GM12873 (cell line): ENCODE measurements around the gene MAOA.
A peak's percentile ranks its signal among the peaks of the same experiment; 100 is the strongest.

Experiments used
- TF ChIP-seq, protein P1 (sequence below): IDR thresholded peaks from 2 replicates; pipeline ENCODE4 v1.5.1; 2012; ENCODE audit warnings: low read depth, mild to moderate bottlenecking, moderate library complexity, low read length, control low read depth; ENCODE audit not compliant: insufficient read depth; ENCODE audit errors: missing control alignments

MAOA gene

DNA sequence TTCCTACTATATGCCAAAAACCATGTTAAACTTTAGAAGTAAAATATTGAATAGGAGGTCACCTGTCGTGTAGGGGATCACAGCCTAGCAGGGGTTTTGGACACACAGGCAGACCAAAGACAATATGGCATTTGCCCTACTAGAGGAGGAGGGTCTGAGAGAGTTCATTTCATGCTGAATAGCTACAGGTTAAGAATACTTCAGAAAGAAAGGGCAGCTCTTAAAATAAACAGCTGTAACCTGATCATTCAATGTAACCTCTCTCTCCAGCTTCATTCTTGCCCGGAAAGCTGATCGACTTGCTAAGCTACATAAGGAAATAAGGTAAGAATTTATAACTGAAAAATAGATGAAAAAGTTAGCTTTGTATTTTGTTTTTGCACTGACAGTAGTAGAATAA lies 79.9 kb downstream of the MAOA start:
- TF ChIP-seq, protein P1, sequence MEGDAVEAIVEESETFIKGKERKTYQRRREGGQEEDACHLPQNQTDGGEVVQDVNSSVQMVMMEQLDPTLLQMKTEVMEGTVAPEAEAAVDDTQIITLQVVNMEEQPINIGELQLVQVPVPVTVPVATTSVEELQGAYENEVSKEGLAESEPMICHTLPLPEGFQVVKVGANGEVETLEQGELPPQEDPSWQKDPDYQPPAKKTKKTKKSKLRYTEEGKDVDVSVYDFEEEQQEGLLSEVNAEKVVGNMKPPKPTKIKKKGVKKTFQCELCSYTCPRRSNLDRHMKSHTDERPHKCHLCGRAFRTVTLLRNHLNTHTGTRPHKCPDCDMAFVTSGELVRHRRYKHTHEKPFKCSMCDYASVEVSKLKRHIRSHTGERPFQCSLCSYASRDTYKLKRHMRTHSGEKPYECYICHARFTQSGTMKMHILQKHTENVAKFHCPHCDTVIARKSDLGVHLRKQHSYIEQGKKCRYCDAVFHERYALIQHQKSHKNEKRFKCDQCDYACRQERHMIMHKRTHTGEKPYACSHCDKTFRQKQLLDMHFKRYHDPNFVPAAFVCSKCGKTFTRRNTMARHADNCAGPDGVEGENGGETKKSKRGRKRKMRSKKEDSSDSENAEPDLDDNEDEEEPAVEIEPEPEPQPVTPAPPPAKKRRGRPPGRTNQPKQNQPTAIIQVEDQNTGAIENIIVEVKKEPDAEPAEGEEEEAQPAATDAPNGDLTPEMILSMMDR, result no peak

- TF ChIP-seq, protein P1, result no peak
These were observed 85.9 kb downstream of the MAOA start for GRCh38 chrX:43741843-43742573.

DNA sequence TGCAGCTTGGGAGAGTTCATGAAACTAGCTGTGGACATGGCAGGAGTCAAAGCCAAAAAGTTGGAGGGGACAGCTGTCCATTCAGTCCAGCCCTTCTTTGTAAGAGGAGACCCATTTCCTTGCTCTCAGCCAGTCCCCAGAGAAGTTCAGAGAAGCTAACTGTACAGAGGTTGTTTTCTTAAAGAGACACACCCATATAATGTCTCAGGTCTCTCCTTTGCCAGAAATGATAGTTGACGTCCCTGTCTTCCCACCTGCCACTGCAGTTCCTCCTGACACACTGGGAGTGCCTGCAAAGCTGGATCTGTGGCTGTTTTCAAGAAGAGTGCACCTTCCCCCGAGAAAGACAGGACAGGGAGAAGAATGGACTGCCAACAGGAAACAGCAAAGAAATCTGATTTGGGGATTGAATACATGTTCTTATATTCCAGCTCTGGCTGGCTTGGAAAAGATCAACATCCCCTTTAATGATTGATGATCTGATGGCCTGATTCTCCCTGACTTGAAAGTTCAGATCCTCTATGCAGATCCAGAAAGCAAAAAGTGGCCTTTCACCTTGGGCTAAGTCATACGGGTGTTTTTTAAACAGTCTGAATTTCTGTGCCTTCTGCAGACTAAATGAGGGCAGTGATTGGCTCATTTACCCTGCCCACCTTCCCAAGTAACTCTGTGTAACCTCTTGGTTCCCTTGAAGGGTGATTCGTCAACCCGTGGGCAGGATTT lies 87.2 kb downstream of the MAOA start:
- TF ChIP-seq, protein P1, result no peak

GRCh38 chrX:43744284-43744683 lies 88.2 kb downstream of the MAOA start:
- TF ChIP-seq, protein P1, result no peak

DNA sequence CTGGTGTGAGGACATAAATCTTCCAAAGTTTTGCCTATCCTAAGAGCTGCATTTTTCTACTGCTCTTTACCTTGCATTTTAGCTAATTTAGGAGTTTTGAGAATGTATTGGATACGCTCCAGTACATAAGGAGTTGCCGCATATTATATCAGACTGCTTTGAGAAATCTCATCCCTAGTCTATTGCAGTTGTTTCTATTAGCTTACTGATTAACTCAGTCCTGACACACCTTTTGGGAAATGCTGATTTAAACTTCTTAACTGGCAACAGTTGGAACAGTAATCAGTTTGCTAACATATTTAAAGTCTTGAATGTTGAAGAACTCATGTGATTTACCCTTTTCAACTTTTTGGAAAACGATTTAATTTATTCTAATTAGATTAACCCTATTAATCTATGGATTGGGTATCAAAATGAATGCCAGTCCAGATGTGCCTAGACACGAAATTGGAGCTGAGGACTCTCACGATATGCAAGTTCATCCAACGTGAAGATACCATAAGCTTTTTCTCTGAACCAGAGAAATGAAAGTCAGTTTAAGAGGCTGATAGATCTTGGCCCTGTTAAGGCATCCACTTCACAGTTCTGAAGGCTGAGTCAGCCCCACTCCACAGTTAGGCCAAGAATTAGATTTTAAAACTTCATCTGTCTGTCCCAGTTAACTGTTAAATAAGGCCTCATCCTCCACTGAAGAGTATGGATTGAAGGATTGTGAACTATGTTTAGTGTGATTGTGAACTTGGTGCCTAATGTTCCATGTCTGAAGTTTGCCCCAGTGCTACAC lies 90.0 kb downstream of the MAOA start:
- TF ChIP-seq, protein P1, result no peak

DNA sequence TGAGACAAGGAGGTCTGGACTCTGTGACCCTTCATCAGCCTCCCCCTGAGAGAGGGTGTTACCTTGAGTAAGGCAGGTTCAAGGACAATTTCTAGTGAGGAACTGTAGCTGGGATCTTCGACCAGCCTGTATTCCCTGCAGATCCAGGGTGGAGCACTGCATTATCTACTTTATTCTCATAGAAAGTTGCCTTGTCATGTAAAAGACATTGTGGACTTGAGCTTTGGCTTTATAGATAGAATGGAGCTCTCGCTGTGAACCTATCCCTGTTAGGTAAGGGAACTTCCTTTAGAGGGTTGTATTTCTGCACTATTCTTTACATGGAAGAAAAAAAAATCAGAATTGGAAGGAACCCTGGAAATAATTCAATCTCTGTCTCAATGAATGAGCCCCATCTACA lies 91.4 kb downstream of the MAOA start:
- TF ChIP-seq, protein P1, result no peak

DNA sequence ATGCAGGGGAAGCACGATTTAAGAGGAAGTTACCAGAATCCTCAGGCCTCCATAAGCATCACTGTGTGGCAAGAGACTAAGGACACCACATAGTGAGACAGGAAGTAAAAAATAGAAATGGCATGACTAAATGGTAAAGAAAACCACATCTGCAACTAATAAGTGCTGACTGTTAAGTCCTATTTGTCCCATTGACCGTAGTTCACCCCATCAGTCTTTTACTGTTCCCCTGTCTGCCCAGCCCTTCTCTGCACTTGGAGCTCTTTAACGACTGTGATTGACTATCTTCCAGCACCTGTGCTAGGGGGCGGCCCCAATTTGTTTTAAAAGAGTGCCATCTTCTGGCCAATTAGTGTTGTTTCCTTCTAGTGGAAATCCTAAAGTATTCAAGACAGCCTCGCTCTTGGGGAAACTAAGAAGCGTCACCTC lies 94.2 kb downstream of the MAOA start:
- TF ChIP-seq, protein P1, result peak; percentile 49
